Lower leg skin (tissue), 3 donors: Measurements from ENCODE around the gene MSANTD1.

Source experiments
- POLR2A ChIP-seq, 2 donors: fragments of 450-650 bp; IDR thresholded peaks; one replicate each; pipeline ENCODE4 v1.6.1; 2016 to 2017; ENCODE audit warnings: antibody characterized with exemption in 2 of 2, mild to moderate bottlenecking in 1 of 2, moderate library complexity in 1 of 2
- TF ChIP-seq, protein P1 (sequence below), 3 donors: fragments of 450-650 bp; IDR thresholded peaks; one replicate each; pipeline ENCODE4 v1.5.1; 2016; ENCODE audit warnings: antibody characterized with exemption in 3 of 3, mild to moderate bottlenecking in 3 of 3, moderate library complexity in 2 of 3

DNA sequence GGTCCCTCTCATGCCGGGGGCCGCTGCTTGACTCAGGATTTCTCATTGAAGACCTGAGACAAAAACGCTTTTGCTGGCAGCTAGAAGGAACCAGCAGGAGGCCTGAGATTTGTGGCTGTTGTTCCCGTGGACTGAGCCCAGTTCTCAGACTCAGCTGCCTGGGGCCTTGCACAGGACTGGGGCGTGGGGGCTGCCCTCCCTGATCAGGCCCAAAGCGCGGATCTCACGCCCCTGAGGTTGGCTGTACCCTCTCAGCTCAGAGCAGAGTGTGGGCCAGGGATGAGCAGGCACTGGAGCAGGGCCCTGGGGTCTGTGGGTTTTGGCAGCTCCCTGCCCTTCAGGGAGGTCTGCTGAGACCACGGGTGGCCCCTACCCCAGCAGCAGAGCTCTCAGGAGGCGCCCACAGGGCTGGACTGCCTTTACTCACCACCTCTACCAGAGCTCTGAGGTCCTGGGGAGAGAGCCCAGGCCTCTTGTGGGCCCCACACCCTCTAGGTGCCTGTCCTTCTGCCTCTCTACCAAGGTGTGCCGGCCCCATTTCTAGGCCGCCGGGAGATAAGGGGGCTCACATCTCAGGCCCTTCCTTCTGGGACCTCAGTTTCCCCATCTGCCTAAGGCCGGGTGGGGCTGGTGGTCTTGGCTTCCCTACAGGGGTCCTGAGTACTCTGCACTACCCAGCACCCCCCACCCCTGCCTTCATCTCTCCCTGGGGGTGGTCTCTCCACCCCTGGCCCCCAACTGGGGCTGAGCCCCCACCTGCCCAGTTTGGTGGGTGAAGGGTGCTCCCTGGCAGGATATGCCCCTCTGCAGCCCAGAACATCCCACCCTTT lies 5.6 kb downstream of the MSANTD1 start:
- TF ChIP-seq, protein P1, sequence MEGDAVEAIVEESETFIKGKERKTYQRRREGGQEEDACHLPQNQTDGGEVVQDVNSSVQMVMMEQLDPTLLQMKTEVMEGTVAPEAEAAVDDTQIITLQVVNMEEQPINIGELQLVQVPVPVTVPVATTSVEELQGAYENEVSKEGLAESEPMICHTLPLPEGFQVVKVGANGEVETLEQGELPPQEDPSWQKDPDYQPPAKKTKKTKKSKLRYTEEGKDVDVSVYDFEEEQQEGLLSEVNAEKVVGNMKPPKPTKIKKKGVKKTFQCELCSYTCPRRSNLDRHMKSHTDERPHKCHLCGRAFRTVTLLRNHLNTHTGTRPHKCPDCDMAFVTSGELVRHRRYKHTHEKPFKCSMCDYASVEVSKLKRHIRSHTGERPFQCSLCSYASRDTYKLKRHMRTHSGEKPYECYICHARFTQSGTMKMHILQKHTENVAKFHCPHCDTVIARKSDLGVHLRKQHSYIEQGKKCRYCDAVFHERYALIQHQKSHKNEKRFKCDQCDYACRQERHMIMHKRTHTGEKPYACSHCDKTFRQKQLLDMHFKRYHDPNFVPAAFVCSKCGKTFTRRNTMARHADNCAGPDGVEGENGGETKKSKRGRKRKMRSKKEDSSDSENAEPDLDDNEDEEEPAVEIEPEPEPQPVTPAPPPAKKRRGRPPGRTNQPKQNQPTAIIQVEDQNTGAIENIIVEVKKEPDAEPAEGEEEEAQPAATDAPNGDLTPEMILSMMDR (IDR thresholded peaks at IDR 0.05) = no peak
- no peak for TF ChIP-seq POLR2A (IDR thresholded peaks at IDR 0.05)
